Measurements from ENCODE around the gene RTCB.

Gene RTCB

GRCh38 chr22:32407936-32408335 lies 4.1 kb downstream of the RTCB start:
- Mint-ChIP-seq H3K9me3 (no peaks in the 10 kb centered on the region), H3K4me3 (peak overlapping the region in 1 of 3 experiments; percentile 2), H3K36me3 (ENCODE audit: low read depth) (peaks cover 52% of the 10 kb centered on the region), H3K27ac (no peak overlapping the region), H3K27me3 (ENCODE audit: low read depth) (no peaks in the 10 kb centered on the region), H3K4me1 (peaks cover 33% of the 10 kb centered on the region)
- no peak for TF ChIP-seq CTCF (IDR thresholded peaks at IDR 0.05; ENCODE audit: unreplicated experiment in 3 of 3)

- H3K27ac Mint-ChIP-seq = no peak overlapping the region
- H3K27me3 Mint-ChIP-seq (ENCODE audit: low read depth) = no peaks in the 10 kb centered on the region
- TF ChIP-seq CTCF (IDR thresholded peaks at IDR 0.05; ENCODE audit: unreplicated experiment in 3 of 3) = no peak
- no peak overlapping the region for H3K4me3 Mint-ChIP-seq
- peaks cover 29% of the 10 kb centered on the region for H3K4me1 Mint-ChIP-seq
- peaks cover 52% of the 10 kb centered on the region for H3K36me3 Mint-ChIP-seq (ENCODE audit: low read depth)
- no peaks in the 10 kb centered on the region for H3K9me3 Mint-ChIP-seq
Observed at GRCh38 chr22:32407312-32407711, 4.7 kb downstream of the RTCB start.

- H3K9me3 Mint-ChIP-seq = no peaks in the 10 kb centered on the region
- H3K36me3 Mint-ChIP-seq (ENCODE audit: low read depth) = peaks cover 83% of the 10 kb centered on the region
- H3K4me3 Mint-ChIP-seq = no peak overlapping the region
Observed at GRCh38 chr22:32404021-32404420, 8.0 kb downstream of the RTCB start.

GRCh38 chr22:32401486-32401885 lies 10.6 kb downstream of the RTCB start:
- TF ChIP-seq CTCF (IDR thresholded peaks at IDR 0.05; ENCODE audit: unreplicated experiment in 3 of 3) = no peak
- no peaks in the 10 kb centered on the region for H3K27me3 Mint-ChIP-seq (ENCODE audit: low read depth)
- peaks cover 87% of the 10 kb centered on the region for H3K36me3 Mint-ChIP-seq (ENCODE audit: low read depth)
- H3K27ac Mint-ChIP-seq = no peak overlapping the region
- H3K4me1 Mint-ChIP-seq = no peaks in the 10 kb centered on the region
- H3K9me3 Mint-ChIP-seq = no peaks in the 10 kb centered on the region
- no peak overlapping the region for H3K4me3 Mint-ChIP-seq

More at GRCh38 chr22:32404021-32404420, 8.0 kb downstream of the RTCB start:
- Mint-ChIP-seq H3K4me1 (peaks cover 5% of the 10 kb centered on the region), H3K27ac (no peak overlapping the region), H3K27me3 (ENCODE audit: low read depth) (no peaks in the 10 kb centered on the region)
- TF ChIP-seq CTCF (IDR thresholded peaks at IDR 0.05; ENCODE audit: unreplicated experiment in 3 of 3) = no peak

GRCh38 chr22:32396746-32397145 lies 15.3 kb downstream of the RTCB start:
- no peaks in the 10 kb centered on the region for H3K27me3 Mint-ChIP-seq (ENCODE audit: low read depth)
- H3K4me3 Mint-ChIP-seq = no peak overlapping the region
- H3K36me3 Mint-ChIP-seq (ENCODE audit: low read depth) = peaks cover 94% of the 10 kb centered on the region
- H3K4me1 Mint-ChIP-seq = no peaks in the 10 kb centered on the region
- no peaks in the 10 kb centered on the region for H3K9me3 Mint-ChIP-seq
- no peak for TF ChIP-seq CTCF (IDR thresholded peaks at IDR 0.05; ENCODE audit: unreplicated experiment in 3 of 3)
- no peak overlapping the region for H3K27ac Mint-ChIP-seq

GRCh38 chr22:32396255-32396654 lies 15.8 kb downstream of the RTCB start:
- Mint-ChIP-seq H3K4me3 (no peak overlapping the region), H3K27ac (no peak overlapping the region), H3K9me3 (no peaks in the 10 kb centered on the region), H3K27me3 (ENCODE audit: low read depth) (no peaks in the 10 kb centered on the region), H3K4me1 (no peaks in the 10 kb centered on the region), H3K36me3 (ENCODE audit: low read depth) (peaks cover 91% of the 10 kb centered on the region)
- no peak for TF ChIP-seq CTCF (IDR thresholded peaks at IDR 0.05; ENCODE audit: unreplicated experiment in 3 of 3)
